ENCODE measurements around the gene NOL8. TPM values are rescaled to one million over a fixed set of nuclear protein-coding genes. Genes with fewer than 3 reads are reported as not detected.

Gene NOL8
- total RNA-seq, 1 donor from 2014 or later: 34.9 TPM

DNA sequence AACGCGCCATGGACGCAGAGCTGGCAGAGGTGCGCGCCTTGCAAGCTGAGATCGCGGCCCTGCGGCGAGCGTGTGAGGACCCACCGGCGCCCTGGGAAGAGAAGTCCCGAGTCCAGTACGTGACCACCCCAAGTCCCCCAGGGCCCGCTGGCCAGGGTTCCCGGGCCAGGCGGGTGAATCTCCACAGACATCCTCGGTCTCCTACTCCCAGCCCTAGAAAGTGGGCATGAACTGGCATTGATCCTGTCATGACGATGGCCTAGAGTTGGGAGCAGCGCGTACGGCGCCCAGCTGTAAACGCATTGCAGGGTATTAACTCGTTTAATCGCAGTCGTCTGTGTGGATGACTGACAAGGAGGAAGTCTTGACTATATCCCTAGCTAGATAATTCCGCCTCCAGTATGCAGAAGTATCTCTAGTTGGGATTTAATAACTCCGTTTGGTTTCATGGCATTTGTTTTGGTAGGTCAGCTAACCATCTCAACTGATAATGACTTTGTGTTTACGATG lies 896 bp upstream of the NOL8 start:
- no peaks in the 10 kb centered on the region for H3K36me3 Mint-ChIP-seq (ENCODE audit: unreplicated experiment)
- peaks cover 7% of the 10 kb centered on the region for H3K27me3 Mint-ChIP-seq (ENCODE audit: unreplicated experiment)
- TF ChIP-seq, protein P1, sequence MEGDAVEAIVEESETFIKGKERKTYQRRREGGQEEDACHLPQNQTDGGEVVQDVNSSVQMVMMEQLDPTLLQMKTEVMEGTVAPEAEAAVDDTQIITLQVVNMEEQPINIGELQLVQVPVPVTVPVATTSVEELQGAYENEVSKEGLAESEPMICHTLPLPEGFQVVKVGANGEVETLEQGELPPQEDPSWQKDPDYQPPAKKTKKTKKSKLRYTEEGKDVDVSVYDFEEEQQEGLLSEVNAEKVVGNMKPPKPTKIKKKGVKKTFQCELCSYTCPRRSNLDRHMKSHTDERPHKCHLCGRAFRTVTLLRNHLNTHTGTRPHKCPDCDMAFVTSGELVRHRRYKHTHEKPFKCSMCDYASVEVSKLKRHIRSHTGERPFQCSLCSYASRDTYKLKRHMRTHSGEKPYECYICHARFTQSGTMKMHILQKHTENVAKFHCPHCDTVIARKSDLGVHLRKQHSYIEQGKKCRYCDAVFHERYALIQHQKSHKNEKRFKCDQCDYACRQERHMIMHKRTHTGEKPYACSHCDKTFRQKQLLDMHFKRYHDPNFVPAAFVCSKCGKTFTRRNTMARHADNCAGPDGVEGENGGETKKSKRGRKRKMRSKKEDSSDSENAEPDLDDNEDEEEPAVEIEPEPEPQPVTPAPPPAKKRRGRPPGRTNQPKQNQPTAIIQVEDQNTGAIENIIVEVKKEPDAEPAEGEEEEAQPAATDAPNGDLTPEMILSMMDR (IDR thresholded peaks at IDR 0.05; ENCODE audit: partially characterized antibody, unreplicated experiment): no peak
- H3K27ac Mint-ChIP-seq (ENCODE audit: unreplicated experiment): peak overlapping the region; percentile 99
- H3K4me1 Mint-ChIP-seq (ENCODE audit: low read depth, unreplicated experiment): peaks cover 5% of the 10 kb centered on the region
- H3K4me3 Mint-ChIP-seq (ENCODE audit: unreplicated experiment): peak overlapping the region; percentile 100
- peaks cover 9% of the 10 kb centered on the region for H3K9me3 Mint-ChIP-seq (ENCODE audit: unreplicated experiment)
- no peak for DNase-seq

DNA sequence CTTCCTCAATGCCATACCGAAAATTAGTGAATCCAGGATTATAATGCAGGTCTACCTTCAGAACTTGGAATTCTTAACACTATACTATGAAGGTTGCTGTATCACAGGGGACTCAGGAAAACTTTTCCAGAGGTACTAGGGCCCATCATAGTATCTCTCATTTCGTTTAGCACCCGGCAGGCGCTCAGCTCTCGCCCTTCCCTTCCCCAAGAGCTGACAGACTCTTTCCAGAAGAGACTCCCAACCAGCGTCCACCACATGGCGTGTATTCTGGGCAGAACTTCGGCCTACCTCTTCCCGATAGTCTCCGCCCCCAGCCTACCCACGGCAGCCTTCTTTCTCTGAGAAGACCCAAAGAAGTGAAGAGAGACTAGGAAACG lies 271 bp downstream of the NOL8 start:
- no peak for DNase-seq
- H3K36me3 Mint-ChIP-seq (ENCODE audit: unreplicated experiment): no peaks in the 10 kb centered on the region
- H3K4me3 Mint-ChIP-seq (ENCODE audit: unreplicated experiment): peak overlapping the region; percentile 100
- H3K27ac Mint-ChIP-seq (ENCODE audit: unreplicated experiment): peak overlapping the region; percentile 99
- peaks cover 9% of the 10 kb centered on the region for H3K9me3 Mint-ChIP-seq (ENCODE audit: unreplicated experiment)
- H3K27me3 Mint-ChIP-seq (ENCODE audit: unreplicated experiment): peaks cover 6% of the 10 kb centered on the region
- TF ChIP-seq, protein P1 (IDR thresholded peaks at IDR 0.05; ENCODE audit: partially characterized antibody, unreplicated experiment): no peak
- H3K4me1 Mint-ChIP-seq (ENCODE audit: low read depth, unreplicated experiment): peaks cover 5% of the 10 kb centered on the region

DNA sequence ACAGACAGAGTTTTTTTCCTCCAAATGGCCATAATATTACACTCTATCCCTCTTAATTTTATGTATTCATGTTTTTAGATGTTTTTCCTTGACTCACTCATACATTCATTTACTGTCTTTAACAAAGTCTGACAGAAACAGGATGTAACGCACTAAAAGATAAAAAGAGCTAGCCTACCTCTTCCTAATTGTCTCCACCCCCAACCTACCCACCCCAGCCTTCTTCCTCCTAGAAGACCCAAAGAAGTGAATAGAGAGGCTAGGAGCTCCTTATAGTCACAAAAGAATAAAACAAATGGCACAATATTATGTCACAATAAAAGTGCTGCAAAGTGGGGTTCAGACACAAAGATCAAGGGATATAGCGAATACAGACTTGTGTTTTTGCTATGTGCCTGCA lies 719 bp downstream of the NOL8 start:
- H3K9me3 Mint-ChIP-seq (ENCODE audit: unreplicated experiment): peaks cover 9% of the 10 kb centered on the region
- no peaks in the 10 kb centered on the region for H3K36me3 Mint-ChIP-seq (ENCODE audit: unreplicated experiment)
- no peak overlapping the region for H3K27ac Mint-ChIP-seq (ENCODE audit: unreplicated experiment)
- H3K27me3 Mint-ChIP-seq (ENCODE audit: unreplicated experiment): peaks cover 5% of the 10 kb centered on the region
- no peak for DNase-seq
- H3K4me3 Mint-ChIP-seq (ENCODE audit: unreplicated experiment): peak overlapping the region; percentile 100
- H3K4me1 Mint-ChIP-seq (ENCODE audit: low read depth, unreplicated experiment): peaks cover 5% of the 10 kb centered on the region
- TF ChIP-seq, protein P1 (IDR thresholded peaks at IDR 0.05; ENCODE audit: partially characterized antibody, unreplicated experiment): no peak

DNA sequence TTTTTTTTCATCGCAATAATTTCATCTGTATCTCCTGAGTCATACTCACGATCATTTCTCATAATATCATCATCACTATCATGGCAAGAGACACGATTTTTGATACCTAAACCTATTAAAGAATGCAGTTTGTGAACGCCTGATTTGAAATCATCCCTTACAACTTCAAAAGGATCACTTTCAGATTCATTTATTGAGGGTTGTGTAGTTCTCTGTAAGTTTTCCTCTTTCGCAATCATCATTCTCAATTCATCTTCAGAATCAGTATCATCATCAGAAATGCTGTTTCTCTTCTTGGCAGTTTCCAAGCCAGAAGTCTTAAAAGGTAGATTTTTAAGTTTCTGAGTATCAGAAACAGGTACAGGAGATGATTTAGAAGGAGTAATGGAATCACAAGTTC lies 9.7 kb downstream of the NOL8 start:
- DNase-seq: no peak
- Mint-ChIP-seq H3K4me3 (ENCODE audit: unreplicated experiment) (no peak overlapping the region), H3K9me3 (ENCODE audit: unreplicated experiment) (no peaks in the 10 kb centered on the region), H3K4me1 (ENCODE audit: low read depth, unreplicated experiment) (no peaks in the 10 kb centered on the region), H3K36me3 (ENCODE audit: unreplicated experiment) (no peaks in the 10 kb centered on the region), H3K27ac (ENCODE audit: unreplicated experiment) (no peak overlapping the region), H3K27me3 (ENCODE audit: unreplicated experiment) (no peaks in the 10 kb centered on the region)
- TF ChIP-seq, protein P1 (IDR thresholded peaks at IDR 0.05; ENCODE audit: partially characterized antibody, unreplicated experiment): no peak

DNA sequence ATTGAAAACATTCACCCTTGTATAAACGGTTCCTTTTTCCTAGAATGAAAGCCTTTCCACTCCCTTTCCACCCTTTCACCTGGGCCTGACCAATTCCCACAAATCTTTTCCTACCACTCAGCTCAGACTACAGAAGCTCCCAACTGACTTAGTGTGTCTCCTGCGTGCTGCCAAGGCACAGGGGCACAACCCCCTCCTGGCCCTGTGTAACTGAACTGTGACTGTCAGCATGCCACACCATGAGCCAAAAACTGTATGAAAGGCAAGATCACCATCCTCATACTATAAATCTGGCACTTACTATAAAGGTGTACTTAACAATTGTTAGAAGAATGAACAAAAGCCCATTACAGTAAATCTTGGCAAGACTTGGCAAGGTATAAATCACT lies 11.5 kb downstream of the NOL8 start:
- TF ChIP-seq, protein P1 (IDR thresholded peaks at IDR 0.05; ENCODE audit: partially characterized antibody, unreplicated experiment): no peak
- no peaks in the 10 kb centered on the region for H3K4me1 Mint-ChIP-seq (ENCODE audit: low read depth, unreplicated experiment)
- H3K9me3 Mint-ChIP-seq (ENCODE audit: unreplicated experiment): no peaks in the 10 kb centered on the region
- no peaks in the 10 kb centered on the region for H3K27me3 Mint-ChIP-seq (ENCODE audit: unreplicated experiment)
- no peak for DNase-seq
- H3K27ac Mint-ChIP-seq (ENCODE audit: unreplicated experiment): no peak overlapping the region
- H3K36me3 Mint-ChIP-seq (ENCODE audit: unreplicated experiment): no peaks in the 10 kb centered on the region
- no peak overlapping the region for H3K4me3 Mint-ChIP-seq (ENCODE audit: unreplicated experiment)
